Immature natural killer cell (primary cell): ENCODE results near the gene LHX4. TPM values are rescaled to one million over a fixed set of nuclear protein-coding genes. Genes with fewer than 3 reads are reported as not detected.
"Not testable (repeated sequence)": the region's sequence is repeated elsewhere in the genome, so short reads cannot be mapped to it uniquely, and the experiment has no call there.

Source experiments
- DNase-seq, 3 donors: peaks; one replicate each; pipeline ENCODE4 v3.0.0; 2022; ENCODE audit warnings: mixed read lengths in 1 of 3
- H3K27ac Mint-ChIP-seq, 6 donors: one replicate each; pipeline ENCODE4 v1.8.0; 2020; ENCODE audit warnings: mixed read lengths in 6 of 6, mild to moderate bottlenecking in 5 of 6, inconsistent platforms in 4 of 6, moderate library complexity in 3 of 6
- H3K27me3 Mint-ChIP-seq, 3 donors: one replicate each; pipeline ENCODE4 v1.8.0; 2020 to 2021; ENCODE audit warnings: low read depth in 3 of 3, mild to moderate bottlenecking in 3 of 3, mixed read lengths in 3 of 3, moderate library complexity in 3 of 3, inconsistent platforms in 1 of 3
- H3K36me3 Mint-ChIP-seq, 3 donors: one replicate each; pipeline ENCODE4 v1.8.0; 2020; ENCODE audit warnings: mixed read lengths in 3 of 3, inconsistent platforms in 2 of 3, mild to moderate bottlenecking in 2 of 3
- H3K4me1 Mint-ChIP-seq, 2 donors: one replicate each; pipeline ENCODE4 v1.8.0; 2020; ENCODE audit warnings: inconsistent platforms in 2 of 2, mild to moderate bottlenecking in 2 of 2, mixed read lengths in 2 of 2, moderate library complexity in 1 of 2
- H3K4me3 Mint-ChIP-seq, 5 donors: one replicate each; pipeline ENCODE4 v1.8.0; 2020; ENCODE audit warnings: mild to moderate bottlenecking in 5 of 5, mixed read lengths in 5 of 5, inconsistent platforms in 3 of 5, moderate library complexity in 3 of 5
- H3K9me3 Mint-ChIP-seq, 6 donors: one replicate each; pipeline ENCODE4 v1.8.0; 2020; ENCODE audit warnings: mild to moderate bottlenecking in 6 of 6, mixed read lengths in 6 of 6, inconsistent platforms in 4 of 6, moderate library complexity in 3 of 6
- polyA plus RNA-seq, 3 donors: library from polyadenylated mRNA; unstranded; fragments of 300-500 nt; fragmentation: Illumina TruSeq; gene quantifications; one replicate each; pipeline ENCODE4 v1.2.3, GENCODE V29; 2021

LHX4 gene
- polyA plus RNA-seq, 3 donors from 2014 or later, result 0.25 TPM; not detected in 2

DNA sequence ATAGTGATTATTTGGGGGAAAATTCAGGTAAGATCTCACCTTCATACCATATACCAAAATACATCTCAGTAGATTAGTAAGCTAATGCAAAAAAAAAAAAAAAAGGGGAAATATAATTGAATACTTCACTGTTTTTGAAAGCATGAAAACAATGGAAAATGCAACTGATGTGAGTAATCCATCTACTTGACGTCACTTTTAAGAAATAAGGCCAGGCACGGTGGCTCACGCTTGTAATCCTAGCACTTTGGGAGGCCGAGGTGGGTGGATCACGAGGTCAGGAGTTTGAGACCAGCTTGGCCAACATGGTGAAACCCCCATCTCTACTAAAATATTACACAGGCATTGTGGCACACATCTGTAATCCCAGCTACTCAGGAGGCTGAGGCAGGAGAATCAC lies 27.5 kb upstream of the LHX4 start:
- DNase-seq, H3K36me3 Mint-ChIP-seq, H3K9me3 Mint-ChIP-seq, H3K4me1 Mint-ChIP-seq, H3K27me3 Mint-ChIP-seq, H3K27ac Mint-ChIP-seq, H3K4me3 Mint-ChIP-seq: not testable (repeated sequence)

DNA sequence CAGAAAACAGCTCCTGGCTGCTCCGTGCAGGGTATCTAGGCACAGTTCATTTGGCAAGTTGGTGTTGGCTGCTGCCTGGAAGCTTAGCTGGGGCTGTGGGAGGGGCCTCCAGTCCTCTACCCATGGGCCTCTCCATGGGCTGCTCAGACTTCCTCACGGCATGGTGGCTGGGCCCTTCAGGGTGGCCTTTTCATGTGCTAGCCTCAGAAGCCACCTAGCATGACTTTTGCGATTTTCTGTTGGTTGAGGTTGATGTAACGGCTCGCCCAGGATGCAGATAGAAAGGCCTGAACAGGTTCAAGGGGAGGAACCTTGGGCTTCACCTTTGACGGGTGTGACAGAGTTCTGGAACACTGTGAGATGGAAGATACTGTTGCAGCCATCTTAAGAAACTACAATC lies 25.8 kb upstream of the LHX4 start:
- H3K4me1 Mint-ChIP-seq, result no peaks in the 10 kb centered on the region
- H3K4me3 Mint-ChIP-seq, result no peak overlapping the region
- H3K36me3 Mint-ChIP-seq, result peaks cover 0 to 3% (median 0%) of the 10 kb centered on the region in 3 donors
- H3K27ac Mint-ChIP-seq, result no peak overlapping the region
- no peak for DNase-seq
- H3K27me3 Mint-ChIP-seq, result peaks cover 0 to 3% (median 0%) of the 10 kb centered on the region in 3 donors
- no peaks in the 10 kb centered on the region for H3K9me3 Mint-ChIP-seq

DNA sequence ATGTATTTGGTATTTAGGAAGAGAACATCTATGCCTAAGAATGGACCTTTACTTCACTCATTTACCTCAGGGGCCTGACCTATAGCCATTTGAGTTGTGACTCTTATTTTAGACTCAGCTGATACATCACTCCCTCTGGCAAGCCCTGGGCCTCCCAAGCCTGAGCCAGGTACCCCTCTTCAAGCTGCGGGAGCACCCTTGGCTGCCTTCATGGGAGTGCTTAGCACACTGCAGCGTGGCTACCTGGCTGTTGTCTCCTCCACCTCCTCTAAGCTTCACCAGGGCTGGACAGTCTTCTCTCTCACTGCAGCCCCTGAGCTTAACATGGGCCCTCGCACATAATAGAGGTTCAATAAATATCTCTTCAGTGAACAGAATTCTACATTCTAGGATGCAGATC lies 23.5 kb upstream of the LHX4 start:
- no peaks in the 10 kb centered on the region for H3K4me1 Mint-ChIP-seq

GRCh38 chr1:180208264-180208663 lies 21.8 kb upstream of the LHX4 start:
- Mint-ChIP-seq H3K4me1 (peaks cover under 1 to 3% of the 10 kb centered on the region in 2 donors), H3K4me3 (no peak overlapping the region), H3K36me3 (no peaks in the 10 kb centered on the region), H3K9me3 (no peaks in the 10 kb centered on the region), H3K27ac (no peak overlapping the region), H3K27me3 (peaks cover under 1 to 6% (median 3%) of the 10 kb centered on the region in 3 donors)
- no peak for DNase-seq

More for the DNA sequence above, 23.5 kb upstream of the LHX4 start:
- Mint-ChIP-seq H3K9me3 (no peaks in the 10 kb centered on the region), H3K36me3 (no peaks in the 10 kb centered on the region), H3K4me3 (no peak overlapping the region), H3K27ac (no peak overlapping the region), H3K27me3 (peaks cover 0 to 3% (median under 1%) of the 10 kb centered on the region in 3 donors)
- DNase-seq, result no peak

DNA sequence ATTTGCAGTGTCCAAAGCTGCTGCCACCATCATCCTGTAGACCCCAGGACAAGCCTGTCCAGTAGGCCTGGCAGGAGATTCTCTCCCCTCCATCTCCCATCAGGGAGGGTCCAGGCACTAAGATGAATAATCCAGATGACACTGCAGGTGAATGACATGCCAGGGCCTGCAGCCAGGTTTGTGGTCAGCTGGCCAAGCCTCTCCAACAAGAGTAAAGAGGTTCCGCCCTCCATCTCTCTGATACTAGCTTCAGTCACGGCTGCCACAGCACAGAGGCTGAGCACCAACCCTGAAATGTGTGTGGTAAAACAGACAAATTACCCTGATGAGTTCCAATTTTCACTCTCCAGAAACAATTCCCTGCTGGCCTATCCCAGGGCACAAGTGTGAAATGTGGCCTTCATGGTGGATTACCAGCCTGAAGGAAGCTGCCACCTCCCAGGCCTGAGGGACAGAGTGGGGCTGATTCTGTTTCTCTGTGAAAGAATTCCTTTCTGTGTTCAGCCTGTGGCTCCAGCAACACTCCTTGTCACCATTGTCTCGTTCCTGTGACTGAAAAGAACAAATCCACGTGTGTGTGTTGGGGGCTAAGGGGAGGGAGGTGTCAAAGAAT lies 19.9 kb upstream of the LHX4 start:
- Mint-ChIP-seq H3K9me3 (no peaks in the 10 kb centered on the region), H3K36me3 (no peaks in the 10 kb centered on the region), H3K4me1 (peaks cover 9 to 10% of the 10 kb centered on the region in 2 donors), H3K27ac (no peak overlapping the region), H3K4me3 (no peak overlapping the region), H3K27me3 (peaks cover 2 to 8% (median 5%) of the 10 kb centered on the region in 3 donors)
- no peak for DNase-seq

GRCh38 chr1:180211156-180211859 lies 18.8 kb upstream of the LHX4 start:
- Mint-ChIP-seq H3K36me3 (no peaks in the 10 kb centered on the region), H3K9me3 (no peaks in the 10 kb centered on the region), H3K4me3 (no peak overlapping the region), H3K27ac (no peak overlapping the region), H3K27me3 (peaks cover 2 to 8% (median 5%) of the 10 kb centered on the region in 3 donors), H3K4me1 (peaks cover 9 to 10% of the 10 kb centered on the region in 2 donors)
- DNase-seq, result no peak

DNA sequence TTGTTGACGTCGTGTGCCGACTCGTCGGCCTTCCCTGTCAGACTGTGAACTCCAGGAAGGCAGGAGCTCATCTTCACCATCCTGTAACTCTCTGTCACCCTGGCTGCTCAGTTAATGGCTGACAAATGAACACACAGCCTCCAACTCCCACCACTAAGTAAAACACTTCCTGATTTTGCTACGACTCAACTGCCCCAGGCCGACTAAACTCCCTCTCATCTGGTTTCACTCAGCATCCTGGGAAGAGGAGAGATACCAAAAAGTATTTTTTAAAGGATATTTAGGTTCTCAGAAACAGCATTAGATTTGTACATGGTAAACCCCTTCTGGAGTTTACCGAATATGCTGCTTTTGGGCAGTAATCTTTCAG lies 18.2 kb upstream of the LHX4 start:
- Mint-ChIP-seq H3K4me3 (no peak overlapping the region), H3K36me3 (no peaks in the 10 kb centered on the region), H3K27me3 (peaks cover 2 to 8% (median 5%) of the 10 kb centered on the region in 3 donors), H3K27ac (no peak overlapping the region), H3K9me3 (no peaks in the 10 kb centered on the region), H3K4me1 (peaks cover 9 to 10% of the 10 kb centered on the region in 2 donors)
- no peak for DNase-seq

DNA sequence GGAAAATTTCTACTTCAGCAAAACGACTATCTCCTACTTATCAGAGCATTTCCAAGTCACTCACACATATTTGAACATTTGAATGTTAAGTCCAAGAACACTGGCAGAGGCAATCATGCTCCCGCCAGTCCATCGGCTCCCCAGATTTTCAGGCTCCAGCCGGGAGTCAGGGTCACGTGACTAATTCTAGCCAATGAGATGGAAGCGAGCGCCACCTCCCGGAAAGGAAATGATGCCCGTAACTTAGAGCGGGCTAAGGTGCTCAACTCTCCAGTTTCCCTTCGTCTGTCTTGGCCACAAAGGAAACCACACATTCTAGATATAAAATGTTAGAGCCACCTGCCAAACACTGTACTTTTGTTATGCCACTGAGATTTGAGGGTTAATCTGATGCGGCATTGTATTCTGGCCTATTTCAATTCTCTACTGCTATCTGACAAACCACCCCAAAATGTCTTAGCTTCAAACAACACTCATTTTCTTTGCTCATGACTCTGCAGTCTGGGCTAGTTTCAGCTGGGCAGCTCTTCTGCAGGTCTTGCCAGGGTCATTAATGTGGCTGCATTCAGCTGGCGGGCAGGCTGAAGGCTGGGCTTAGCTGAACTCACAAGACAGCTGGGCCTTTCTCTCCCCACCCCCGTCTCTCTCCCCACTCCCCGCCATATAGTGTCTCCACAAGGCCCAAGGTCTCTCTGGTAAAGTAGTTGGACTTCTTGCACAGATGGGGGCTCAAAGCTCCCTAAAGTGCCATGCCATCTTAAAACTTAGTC lies 16.5 kb upstream of the LHX4 start:
- H3K27me3 Mint-ChIP-seq, result peaks cover 2 to 8% (median 8%) of the 10 kb centered on the region in 3 donors
- peaks cover 9 to 10% of the 10 kb centered on the region in 2 donors for H3K4me1 Mint-ChIP-seq
- peak; percentile 54 to 64 (median 62) for DNase-seq
- H3K27ac Mint-ChIP-seq, result peak overlapping the region in 4 of 6 donors; percentile 47 to 72 (median 48)
- H3K9me3 Mint-ChIP-seq, result no peaks in the 10 kb centered on the region
- H3K36me3 Mint-ChIP-seq, result no peaks in the 10 kb centered on the region
- H3K4me3 Mint-ChIP-seq, result peak overlapping the region; percentile 56 to 82 (median 73)

- peaks cover 4 to 13% (median 10%) of the 10 kb centered on the region in 3 donors for H3K27me3 Mint-ChIP-seq
- H3K4me3 Mint-ChIP-seq, result no peak overlapping the region
- H3K9me3 Mint-ChIP-seq, result no peaks in the 10 kb centered on the region
- H3K36me3 Mint-ChIP-seq, result no peaks in the 10 kb centered on the region
- DNase-seq, result no peak
- no peak overlapping the region for H3K27ac Mint-ChIP-seq
- peaks cover 9 to 10% of the 10 kb centered on the region in 2 donors for H3K4me1 Mint-ChIP-seq
These were observed 14.0 kb upstream of the LHX4 start for GRCh38 chr1:180215856-180216625.

DNA sequence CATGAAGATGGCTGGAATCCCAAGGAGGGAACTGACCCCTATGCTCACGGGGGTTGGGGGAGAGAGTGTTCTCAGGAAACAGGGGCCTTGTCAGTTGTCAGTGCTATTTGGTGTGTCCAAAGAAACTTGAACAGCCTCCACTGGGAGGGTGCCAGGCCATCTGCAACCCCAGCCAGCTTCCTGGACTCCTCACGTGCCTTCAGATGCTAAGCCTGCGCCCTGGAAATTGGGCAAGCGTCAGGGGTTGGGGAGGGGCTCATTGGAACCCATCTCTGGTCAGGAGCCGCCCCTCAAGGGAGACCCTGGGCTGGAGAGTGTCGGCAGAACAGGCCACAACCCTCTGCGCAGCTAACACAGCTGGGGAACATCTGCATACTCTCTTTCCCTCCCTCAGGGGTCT lies 13.1 kb upstream of the LHX4 start:
- Mint-ChIP-seq H3K4me3 (no peak overlapping the region), H3K36me3 (no peaks in the 10 kb centered on the region)

GRCh38 chr1:180218806-180219765 lies 11.0 kb upstream of the LHX4 start:
- Mint-ChIP-seq H3K4me3 (no peak overlapping the region), H3K4me1 (peaks cover 0 to under 1% of the 10 kb centered on the region in 2 donors), H3K9me3 (no peaks in the 10 kb centered on the region), H3K27me3 (peaks cover 5 to 12% (median 6%) of the 10 kb centered on the region in 3 donors), H3K27ac (no peak overlapping the region), H3K36me3 (no peaks in the 10 kb centered on the region)
- DNase-seq, result no peak

More for the DNA sequence above, 13.1 kb upstream of the LHX4 start:
- DNase-seq, result no peak
- H3K27me3 Mint-ChIP-seq, result peaks cover 4 to 10% (median 9%) of the 10 kb centered on the region in 3 donors
- H3K27ac Mint-ChIP-seq, result no peak overlapping the region
- H3K4me1 Mint-ChIP-seq, result peaks cover 9 to 10% of the 10 kb centered on the region in 2 donors
- no peaks in the 10 kb centered on the region for H3K9me3 Mint-ChIP-seq

GRCh38 chr1:180219776-180220175 lies 10.3 kb upstream of the LHX4 start:
- Mint-ChIP-seq H3K4me1 (no peaks in the 10 kb centered on the region), H3K9me3 (no peaks in the 10 kb centered on the region), H3K27ac (no peak overlapping the region), H3K36me3 (no peaks in the 10 kb centered on the region), H3K27me3 (peaks cover 5 to 12% (median 8%) of the 10 kb centered on the region in 3 donors), H3K4me3 (no peak overlapping the region)
- no peak for DNase-seq
